H1 (cell line): ENCODE measurements around the gene IRF2BP2. TPM values are rescaled to one million over a fixed set of nuclear protein-coding genes. Genes with fewer than 3 reads are reported as not detected.

Experiments
- CHD7 ChIP-seq: fragments of 300-600 bp; sonication (generic); IDR thresholded peaks from 2 replicates; pipeline ENCODE4 v1.7.1; 2012; ENCODE audit warnings: low read length, moderate library complexity, mild to moderate bottlenecking, inconsistent platforms; ENCODE audit not compliant: insufficient replicate concordance
- polyA plus RNA-seq, 7 experiments: library from polyadenylated mRNA; depleted of rRNA in 3 of 7; stranded (reverse) in 5 of 7; unstranded in 2 of 7; fragments of >200 nt in 5 of 7; fragments of 200-250 nt in 2 of 7; gene quantifications; 1 replicate in 5 of 7; 2 replicates in 1 of 7; 4 replicates in 1 of 7; pipeline versions ENCODE4 v1.2.1 to v1.2.3, GENCODE V29; 2011 to 2013; ENCODE audit warnings: missing spikeins in 2 of 7, mixed read lengths in 2 of 7
- total RNA-seq: library from RNA; stranded (reverse); fragmentation: NEBNext Ultra II Directional; extraction: Animal tissue kit (Norgen Biotek cat#: 25700); gene quantifications from 2 replicates; pipeline ENCODE4 v1.2.1, GENCODE V29; 2021

The IRF2BP2 gene
- total and polyA plus RNA-seq, 2 of the 8 experiments (the other 6 are each of a cell fraction or from before 2014, with no cell fraction given) = 24.9 to 67.5 TPM

- TF ChIP-seq CHD7 = no peak
Observed at GRCh38 chr1:234616644-234617043, 6.7 kb upstream of the IRF2BP2 start (continued).
